ENCODE data around the gene L1TD1. TPM values are rescaled to one million over a fixed set of nuclear protein-coding genes. Genes with fewer than 3 reads are reported as not detected.
A peak's percentile ranks its signal among the peaks of the same experiment; 100 is the strongest.
"Not testable (repeated sequence)": the region's sequence is repeated elsewhere in the genome, so short reads cannot be mapped to it uniquely, and the experiment has no call there.

The L1TD1 gene
- total and polyA plus RNA-seq, 3 experiments from 2014 or later: not detected

- no peaks in the 10 kb centered on the region for H3K4me1 ChIP-seq (ENCODE audit: insufficient read depth, low read length)
- CTCF ChIA-PET: no interaction called here
- Mint-ChIP-seq H3K9me3 (no peaks in the 10 kb centered on the region), H3K27me3 (peaks cover 9 to 31% of the 10 kb centered on the region in 2 donors), H3K4me3 (no peak overlapping the region), H3K27ac (no peak overlapping the region), H3K36me3 (no peaks in the 10 kb centered on the region), H3K4me1 (no peaks in the 10 kb centered on the region)
- no peak overlapping the region for H3K27ac ChIP-seq (ENCODE audit: low read depth, low read length)
- H3K9me3 ChIP-seq (ENCODE audit: low read length): no peaks in the 10 kb centered on the region
- DNase-seq: no peak
- no peak overlapping the region for H3K4me3 ChIP-seq (ENCODE audit: low read length)
- H3K27me3 ChIP-seq (ENCODE audit: insufficient read depth, low read length, poor library complexity, severe bottlenecking): no peaks in the 10 kb centered on the region
- no peaks in the 10 kb centered on the region for H3K36me3 ChIP-seq (ENCODE audit: insufficient read depth, low read length)
- POLR2A ChIA-PET: no interaction called here
Measured at GRCh38 chr1:62233926-62234450, 39.3 kb downstream of the L1TD1 start.

GRCh38 chr1:62234688-62235087, 40.0 kb downstream of the L1TD1 start:
- Mint-ChIP-seq H3K36me3 (no peaks in the 10 kb centered on the region), H3K4me1 (no peaks in the 10 kb centered on the region), H3K9me3 (no peaks in the 10 kb centered on the region), H3K27ac (no peak overlapping the region), H3K27me3 (peaks cover 8 to 29% of the 10 kb centered on the region in 2 donors), H3K4me3 (no peak overlapping the region)
- no peaks in the 10 kb centered on the region for H3K4me1 ChIP-seq (ENCODE audit: insufficient read depth, low read length)
- H3K27me3 ChIP-seq (ENCODE audit: insufficient read depth, low read length, poor library complexity, severe bottlenecking): no peaks in the 10 kb centered on the region
- no peak overlapping the region for H3K27ac ChIP-seq (ENCODE audit: low read depth, low read length)
- CTCF ChIA-PET: no interaction called here
- no peaks in the 10 kb centered on the region for H3K36me3 ChIP-seq (ENCODE audit: insufficient read depth, low read length)
- POLR2A ChIA-PET: no interaction called here
- H3K9me3 ChIP-seq (ENCODE audit: low read length): no peaks in the 10 kb centered on the region
- H3K4me3 ChIP-seq (ENCODE audit: low read length): no peak overlapping the region
- no peak for DNase-seq

- Histone ChIP-seq H3K4me1 (ENCODE audit: insufficient read depth, low read length) (no peaks in the 10 kb centered on the region), H3K9me3 (ENCODE audit: low read length) (no peaks in the 10 kb centered on the region), H3K36me3 (ENCODE audit: insufficient read depth, low read length) (no peaks in the 10 kb centered on the region), H3K27ac (ENCODE audit: low read depth, low read length) (no peak overlapping the region), H3K4me3 (ENCODE audit: low read length) (no peak overlapping the region), H3K27me3 (ENCODE audit: insufficient read depth, low read length, poor library complexity, severe bottlenecking) (no peaks in the 10 kb centered on the region)
- H3K27me3 Mint-ChIP-seq: peaks cover 8 to 32% of the 10 kb centered on the region in 2 donors
- H3K9me3 Mint-ChIP-seq: no peaks in the 10 kb centered on the region
- H3K36me3 Mint-ChIP-seq: no peaks in the 10 kb centered on the region
- ChIA-PET CTCF (no interaction called here), POLR2A (no interaction called here)
- no peak overlapping the region for H3K4me3 Mint-ChIP-seq
- no peaks in the 10 kb centered on the region for H3K4me1 Mint-ChIP-seq
- H3K27ac Mint-ChIP-seq: no peak overlapping the region
- no peak for DNase-seq
Measured at GRCh38 chr1:62235576-62235975, 40.9 kb downstream of the L1TD1 start.

GRCh38 chr1:62237361-62237760, 42.7 kb downstream of the L1TD1 start:
- H3K4me1 ChIP-seq (ENCODE audit: insufficient read depth, low read length): no peaks in the 10 kb centered on the region
- H3K36me3 Mint-ChIP-seq: peaks cover 0 to 9% (median 0%) of the 10 kb centered on the region in 3 donors
- peaks cover 0 to 2% (median 0%) of the 10 kb centered on the region in 5 donors for H3K9me3 Mint-ChIP-seq
- H3K27ac ChIP-seq (ENCODE audit: low read depth, low read length): no peak overlapping the region
- POLR2A ChIA-PET: no interaction called here
- CTCF ChIA-PET: no interaction called here
- no peak overlapping the region for H3K27ac Mint-ChIP-seq
- no peak for DNase-seq
- no peak overlapping the region for H3K4me3 Mint-ChIP-seq
- H3K9me3 ChIP-seq (ENCODE audit: low read length): no peaks in the 10 kb centered on the region
- H3K4me1 Mint-ChIP-seq: no peaks in the 10 kb centered on the region
- no peaks in the 10 kb centered on the region for H3K27me3 ChIP-seq (ENCODE audit: insufficient read depth, low read length, poor library complexity, severe bottlenecking)
- H3K36me3 ChIP-seq (ENCODE audit: insufficient read depth, low read length): no peaks in the 10 kb centered on the region
- H3K27me3 Mint-ChIP-seq: peaks cover 10 to 33% of the 10 kb centered on the region in 2 donors
- no peak overlapping the region for H3K4me3 ChIP-seq (ENCODE audit: low read length)

- Mint-ChIP-seq H3K9me3 (peaks cover 0 to 2% (median 0%) of the 10 kb centered on the region in 5 donors), H3K36me3 (peaks cover 0 to 9% (median 0%) of the 10 kb centered on the region in 3 donors), H3K27me3 (peaks cover 10 to 29% of the 10 kb centered on the region in 2 donors), H3K4me1 (no peaks in the 10 kb centered on the region), H3K27ac (no peak overlapping the region), H3K4me3 (no peak overlapping the region)
- Histone ChIP-seq H3K36me3 (ENCODE audit: insufficient read depth, low read length) (no peaks in the 10 kb centered on the region), H3K4me3 (ENCODE audit: low read length) (no peak overlapping the region), H3K4me1 (ENCODE audit: insufficient read depth, low read length) (no peaks in the 10 kb centered on the region), H3K27me3 (ENCODE audit: insufficient read depth, low read length, poor library complexity, severe bottlenecking) (no peaks in the 10 kb centered on the region), H3K9me3 (ENCODE audit: low read length) (no peaks in the 10 kb centered on the region), H3K27ac (ENCODE audit: low read depth, low read length) (no peak overlapping the region)
- ChIA-PET POLR2A (no interaction called here), CTCF (no interaction called here)
- no peak for DNase-seq
Measured at GRCh38 chr1:62237950-62238374, 43.3 kb downstream of the L1TD1 start.

GRCh38 chr1:62238507-62238906, 43.9 kb downstream of the L1TD1 start:
- Mint-ChIP-seq H3K27ac (peak overlapping the region in 1 of 8 donors; percentile 14), H3K9me3 (peaks cover 0 to 2% (median 0%) of the 10 kb centered on the region in 5 donors), H3K4me3 (no peak overlapping the region), H3K4me1 (no peaks in the 10 kb centered on the region), H3K36me3 (peaks cover 0 to 9% (median 0%) of the 10 kb centered on the region in 3 donors), H3K27me3 (peaks cover 10 to 25% of the 10 kb centered on the region in 2 donors)
- Histone ChIP-seq H3K36me3 (ENCODE audit: insufficient read depth, low read length) (no peaks in the 10 kb centered on the region), H3K9me3 (ENCODE audit: low read length) (no peaks in the 10 kb centered on the region), H3K4me3 (ENCODE audit: low read length) (no peak overlapping the region), H3K27me3 (ENCODE audit: insufficient read depth, low read length, poor library complexity, severe bottlenecking) (no peaks in the 10 kb centered on the region), H3K27ac (ENCODE audit: low read depth, low read length) (no peak overlapping the region), H3K4me1 (ENCODE audit: insufficient read depth, low read length) (no peaks in the 10 kb centered on the region)
- CTCF ChIA-PET: no interaction called here
- POLR2A ChIA-PET: no interaction called here
- no peak for DNase-seq

- H3K27ac ChIP-seq (ENCODE audit: low read depth, low read length); H3K9me3 Mint-ChIP-seq; H3K27me3 ChIP-seq (ENCODE audit: insufficient read depth, low read length, poor library complexity, severe bottlenecking); H3K4me3 ChIP-seq (ENCODE audit: low read length); H3K4me3 Mint-ChIP-seq; POLR2A ChIA-PET; H3K9me3 ChIP-seq (ENCODE audit: low read length); H3K4me1 Mint-ChIP-seq; H3K36me3 Mint-ChIP-seq; H3K36me3 ChIP-seq (ENCODE audit: insufficient read depth, low read length); CTCF ChIA-PET; H3K4me1 ChIP-seq (ENCODE audit: insufficient read depth, low read length); DNase-seq; H3K27ac Mint-ChIP-seq: not testable (repeated sequence)
- H3K27me3 Mint-ChIP-seq: peaks cover 7 to 24% of the 10 kb centered on the region in 2 donors
Measured at GRCh38 chr1:62239652-62240403, 45.2 kb downstream of the L1TD1 start.

GRCh38 chr1:62240651-62241370, 46.2 kb downstream of the L1TD1 start:
- no peak overlapping the region for H3K27ac Mint-ChIP-seq
- H3K27me3 Mint-ChIP-seq: peaks cover 7 to 20% of the 10 kb centered on the region in 2 donors
- H3K4me1 Mint-ChIP-seq: no peaks in the 10 kb centered on the region
- Histone ChIP-seq H3K27ac (ENCODE audit: low read depth, low read length) (no peak overlapping the region), H3K4me3 (ENCODE audit: low read length) (no peak overlapping the region), H3K4me1 (ENCODE audit: insufficient read depth, low read length) (no peaks in the 10 kb centered on the region), H3K36me3 (ENCODE audit: insufficient read depth, low read length) (no peaks in the 10 kb centered on the region), H3K27me3 (ENCODE audit: insufficient read depth, low read length, poor library complexity, severe bottlenecking) (no peaks in the 10 kb centered on the region), H3K9me3 (ENCODE audit: low read length) (no peaks in the 10 kb centered on the region)
- no peak overlapping the region for H3K4me3 Mint-ChIP-seq
- CTCF ChIA-PET: no interaction called here
- DNase-seq: no peak
- peaks cover 0 to 9% (median 0%) of the 10 kb centered on the region in 3 donors for H3K36me3 Mint-ChIP-seq
- H3K9me3 Mint-ChIP-seq: peaks cover 0 to 2% (median 0%) of the 10 kb centered on the region in 5 donors
- POLR2A ChIA-PET: no interaction called here
